Measurements from ENCODE around the gene MMP17. TPM values are rescaled to one million over a fixed set of nuclear protein-coding genes. Genes with fewer than 3 reads are reported as not detected.

MMP17 gene
- total and polyA plus RNA-seq, 4 donors = 0.17 to 0.37 (median 0.24) TPM; not detected in 1

GRCh38 chr12:131799195-131799594 lies 29.0 kb upstream of the MMP17 start:
- H3K4me3 ChIP-seq (ENCODE audit: low read depth in 1 of 3, low read length in 3 of 3) = no peak overlapping the region
- TF ChIP-seq HNF4G (IDR thresholded peaks at IDR 0.05) = no peak
- no peak for TF ChIP-seq CTCF (IDR thresholded peaks at IDR 0.05; ENCODE audit: low read depth, low read length, missing input control)
- no peak for TF ChIP-seq HNF4A (conservative IDR thresholded peaks at IDR 0.05)
- TF ChIP-seq, protein P1, sequence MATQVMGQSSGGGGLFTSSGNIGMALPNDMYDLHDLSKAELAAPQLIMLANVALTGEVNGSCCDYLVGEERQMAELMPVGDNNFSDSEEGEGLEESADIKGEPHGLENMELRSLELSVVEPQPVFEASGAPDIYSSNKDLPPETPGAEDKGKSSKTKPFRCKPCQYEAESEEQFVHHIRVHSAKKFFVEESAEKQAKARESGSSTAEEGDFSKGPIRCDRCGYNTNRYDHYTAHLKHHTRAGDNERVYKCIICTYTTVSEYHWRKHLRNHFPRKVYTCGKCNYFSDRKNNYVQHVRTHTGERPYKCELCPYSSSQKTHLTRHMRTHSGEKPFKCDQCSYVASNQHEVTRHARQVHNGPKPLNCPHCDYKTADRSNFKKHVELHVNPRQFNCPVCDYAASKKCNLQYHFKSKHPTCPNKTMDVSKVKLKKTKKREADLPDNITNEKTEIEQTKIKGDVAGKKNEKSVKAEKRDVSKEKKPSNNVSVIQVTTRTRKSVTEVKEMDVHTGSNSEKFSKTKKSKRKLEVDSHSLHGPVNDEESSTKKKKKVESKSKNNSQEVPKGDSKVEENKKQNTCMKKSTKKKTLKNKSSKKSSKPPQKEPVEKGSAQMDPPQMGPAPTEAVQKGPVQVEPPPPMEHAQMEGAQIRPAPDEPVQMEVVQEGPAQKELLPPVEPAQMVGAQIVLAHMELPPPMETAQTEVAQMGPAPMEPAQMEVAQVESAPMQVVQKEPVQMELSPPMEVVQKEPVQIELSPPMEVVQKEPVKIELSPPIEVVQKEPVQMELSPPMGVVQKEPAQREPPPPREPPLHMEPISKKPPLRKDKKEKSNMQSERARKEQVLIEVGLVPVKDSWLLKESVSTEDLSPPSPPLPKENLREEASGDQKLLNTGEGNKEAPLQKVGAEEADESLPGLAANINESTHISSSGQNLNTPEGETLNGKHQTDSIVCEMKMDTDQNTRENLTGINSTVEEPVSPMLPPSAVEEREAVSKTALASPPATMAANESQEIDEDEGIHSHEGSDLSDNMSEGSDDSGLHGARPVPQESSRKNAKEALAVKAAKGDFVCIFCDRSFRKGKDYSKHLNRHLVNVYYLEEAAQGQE (IDR thresholded peaks at IDR 0.05) = no peak
- no peak for TF ChIP-seq MAX (IDR thresholded peaks at IDR 0.05)
- no peak for TF ChIP-seq ATF3 (IDR thresholded peaks at IDR 0.05)
- TF ChIP-seq TAF1 (conservative IDR thresholded peaks at IDR 0.05) = no peak
- TF ChIP-seq YY1 (IDR thresholded peaks at IDR 0.05) = no peak
- TF ChIP-seq FOXA2 (IDR thresholded peaks at IDR 0.05) = no peak
- TF ChIP-seq, protein P2, sequence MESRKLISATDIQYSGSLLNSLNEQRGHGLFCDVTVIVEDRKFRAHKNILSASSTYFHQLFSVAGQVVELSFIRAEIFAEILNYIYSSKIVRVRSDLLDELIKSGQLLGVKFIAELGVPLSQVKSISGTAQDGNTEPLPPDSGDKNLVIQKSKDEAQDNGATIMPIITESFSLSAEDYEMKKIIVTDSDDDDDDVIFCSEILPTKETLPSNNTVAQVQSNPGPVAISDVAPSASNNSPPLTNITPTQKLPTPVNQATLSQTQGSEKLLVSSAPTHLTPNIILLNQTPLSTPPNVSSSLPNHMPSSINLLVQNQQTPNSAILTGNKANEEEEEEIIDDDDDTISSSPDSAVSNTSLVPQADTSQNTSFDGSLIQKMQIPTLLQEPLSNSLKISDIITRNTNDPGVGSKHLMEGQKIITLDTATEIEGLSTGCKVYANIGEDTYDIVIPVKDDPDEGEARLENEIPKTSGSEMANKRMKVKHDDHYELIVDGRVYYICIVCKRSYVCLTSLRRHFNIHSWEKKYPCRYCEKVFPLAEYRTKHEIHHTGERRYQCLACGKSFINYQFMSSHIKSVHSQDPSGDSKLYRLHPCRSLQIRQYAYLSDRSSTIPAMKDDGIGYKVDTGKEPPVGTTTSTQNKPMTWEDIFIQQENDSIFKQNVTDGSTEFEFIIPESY (IDR thresholded peaks at IDR 0.05) = no peak
- no peak for TF ChIP-seq EGR1 (IDR thresholded peaks at IDR 0.05; ENCODE audit: low read depth in 2 of 2)
- TF ChIP-seq JUND (IDR thresholded peaks at IDR 0.05) = no peak
- no peak for TF ChIP-seq GABPA (IDR thresholded peaks at IDR 0.05 in 1 of 2, conservative IDR thresholded peaks at IDR 0.05 in 1 of 2)
- TF ChIP-seq NR2F2 (IDR thresholded peaks at IDR 0.05) = no peak
- no peak for TF ChIP-seq RXRA (IDR thresholded peaks at IDR 0.05)
- TF ChIP-seq RAD21 (IDR thresholded peaks at IDR 0.05) = no peak
- no peak for TF ChIP-seq FOXA1 (IDR thresholded peaks at IDR 0.05)
- no peak overlapping the region for H3K9ac ChIP-seq (ENCODE audit: low read depth in 1 of 2, low read length in 2 of 2)
- no peaks in the 10 kb centered on the region for H3K9me3 ChIP-seq (ENCODE audit: control insufficient read depth in 4 of 4, low read length in 3 of 4)
- 95% methylated on average over 21 of the region's 21 CpGs for WGBS
- H3K27me3 ChIP-seq (ENCODE audit: control insufficient read depth in 4 of 4, insufficient read depth in 4 of 4, low read length in 3 of 4) = no peaks in the 10 kb centered on the region
- peaks cover 5 to 60% (median 20%) of the 10 kb centered on the region in 4 donors for H3K36me3 ChIP-seq (ENCODE audit: control insufficient read depth in 4 of 4, insufficient read depth in 3 of 4, low read depth in 1 of 4, low read length in 3 of 4)
- DNase-seq (ENCODE audit: low spot score) = no peak
- no peaks in the 10 kb centered on the region for H3K4me1 ChIP-seq (ENCODE audit: control insufficient read depth in 4 of 4, insufficient read depth in 4 of 4, low read length in 3 of 4)
- no peak overlapping the region for H3K27ac ChIP-seq (ENCODE audit: low read depth in 1 of 2, low read length in 2 of 2)
